HG02852 (cell line): ENCODE measurements around the gene MROH7.

Experiments
- ATAC-seq: cut with Tn5 transposase; IDR thresholded peaks from one replicate; pipeline ENCODE4 v1.9.1; 2021; ENCODE audit warnings: mild to moderate bottlenecking, moderate library complexity; ENCODE audit not compliant: unreplicated experiment

Gene MROH7

DNA sequence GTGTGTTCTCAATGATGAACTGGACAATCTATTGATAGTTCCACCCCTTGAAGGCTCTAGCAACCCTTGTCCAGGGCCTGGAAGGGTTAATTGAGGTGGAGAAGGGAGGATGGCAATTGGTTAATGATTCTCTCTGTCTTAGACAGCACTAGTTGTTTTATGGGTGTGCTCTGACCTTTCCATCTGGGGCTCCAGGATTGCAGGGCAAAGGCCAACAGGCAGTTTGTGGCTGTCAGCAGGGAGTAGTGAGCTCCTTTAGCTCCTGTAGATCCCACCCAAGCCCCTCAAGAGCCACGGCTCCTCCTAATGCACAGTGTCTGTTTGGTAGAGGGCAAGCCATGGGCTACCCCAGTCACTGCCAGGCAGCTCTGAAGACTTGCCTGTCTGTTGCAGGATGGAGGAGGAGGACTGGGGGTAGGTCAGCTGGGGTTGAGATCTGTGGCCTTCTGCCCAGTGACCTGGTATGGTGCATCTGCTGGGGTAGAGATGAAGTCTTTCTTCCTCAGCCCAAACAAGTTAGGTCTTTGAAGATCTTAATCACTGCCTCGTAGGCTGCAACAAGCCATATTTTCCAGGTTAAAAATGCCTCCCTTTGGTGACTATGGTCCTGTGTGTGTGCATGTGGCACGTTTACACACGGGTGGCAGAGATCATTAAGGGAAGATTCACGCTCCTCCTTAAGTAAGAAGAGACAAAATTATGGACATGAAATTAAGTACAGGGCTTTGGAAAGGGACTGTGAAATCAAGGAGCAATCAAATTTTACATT lies 7.7 kb downstream of the MROH7 start:
- no peak for ATAC-seq

GRCh38 chr1:54649921-54650320 lies 8.3 kb downstream of the MROH7 start:
- ATAC-seq: no peak

DNA sequence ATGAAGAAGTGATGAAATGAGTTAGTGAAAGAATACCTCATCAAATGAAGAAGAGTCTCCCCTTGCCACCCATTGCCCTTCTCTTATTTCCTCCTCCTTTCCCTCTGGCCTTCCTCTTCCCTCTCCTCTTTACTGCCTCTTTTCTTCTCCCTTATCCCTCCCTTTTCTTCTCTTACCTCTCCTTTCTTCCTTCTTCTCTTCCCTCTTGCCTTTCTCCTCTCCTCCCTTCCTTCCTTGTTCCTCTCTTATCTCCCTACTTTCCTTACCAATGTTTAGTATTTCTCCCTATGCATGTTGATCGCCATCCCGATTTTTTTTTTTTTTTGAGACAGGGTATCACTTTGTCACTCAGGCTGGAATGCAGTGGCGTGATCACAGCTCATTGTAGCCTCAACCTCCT lies 8.8 kb downstream of the MROH7 start:
- ATAC-seq: no peak

- no peak for ATAC-seq
These were observed 10.0 kb downstream of the MROH7 start for GRCh38 chr1:54651608-54652007.

GRCh38 chr1:54652168-54652567 lies 10.6 kb downstream of the MROH7 start:
- no peak for ATAC-seq

- no peak for ATAC-seq
These were observed 11.4 kb downstream of the MROH7 start for GRCh38 chr1:54653036-54653435.

- no peak for ATAC-seq
These were observed 16.8 kb downstream of the MROH7 start for GRCh38 chr1:54658164-54658913.

DNA sequence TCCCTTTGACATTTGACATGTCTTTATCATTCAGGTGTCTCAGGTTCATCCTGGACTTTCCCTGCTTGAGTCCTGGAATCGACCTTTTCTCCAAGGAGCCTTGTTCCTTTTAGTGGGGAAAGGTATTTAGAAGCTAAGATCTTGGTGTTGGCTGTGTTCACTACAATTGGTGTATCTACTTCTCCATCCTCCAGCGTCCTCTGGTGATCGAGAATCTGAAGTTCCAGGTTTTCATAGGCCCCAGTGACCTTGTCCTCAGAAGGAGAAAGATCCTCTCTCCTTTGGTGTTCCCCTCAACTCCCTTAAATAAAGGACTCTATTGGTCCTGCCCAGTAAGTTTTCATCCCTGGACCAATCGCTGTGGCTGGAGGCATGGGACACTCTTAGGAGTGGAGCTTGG lies 22.1 kb downstream of the MROH7 start:
- ATAC-seq: no peak

DNA sequence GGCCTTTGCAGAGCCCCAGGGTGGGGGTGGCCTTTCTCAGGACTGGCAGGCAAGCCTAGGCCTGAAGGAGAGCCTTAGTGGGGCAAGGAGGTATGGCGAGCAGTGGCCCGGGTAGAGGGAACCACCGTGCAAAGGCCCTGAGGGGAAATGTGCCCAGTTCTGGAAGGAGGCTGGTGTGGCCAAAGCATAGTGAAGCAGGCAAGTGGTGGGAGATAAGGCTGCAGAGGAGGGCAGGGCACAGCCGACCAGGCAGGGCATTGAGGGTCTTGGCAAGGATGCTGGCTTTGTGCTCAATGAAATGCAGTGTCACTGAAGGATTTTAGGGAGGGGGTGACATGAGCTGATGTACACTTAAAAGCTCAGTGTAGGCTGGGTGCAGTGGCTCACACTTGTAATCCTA lies 22.8 kb downstream of the MROH7 start:
- no peak for ATAC-seq

GRCh38 chr1:54665852-54666251 lies 24.3 kb downstream of the MROH7 start:
- ATAC-seq: no peak

- no peak for ATAC-seq
These were observed 24.7 kb downstream of the MROH7 start for GRCh38 chr1:54666333-54666732.

- ATAC-seq: no peak
These were observed 26.2 kb downstream of the MROH7 start for GRCh38 chr1:54667797-54668196.

DNA sequence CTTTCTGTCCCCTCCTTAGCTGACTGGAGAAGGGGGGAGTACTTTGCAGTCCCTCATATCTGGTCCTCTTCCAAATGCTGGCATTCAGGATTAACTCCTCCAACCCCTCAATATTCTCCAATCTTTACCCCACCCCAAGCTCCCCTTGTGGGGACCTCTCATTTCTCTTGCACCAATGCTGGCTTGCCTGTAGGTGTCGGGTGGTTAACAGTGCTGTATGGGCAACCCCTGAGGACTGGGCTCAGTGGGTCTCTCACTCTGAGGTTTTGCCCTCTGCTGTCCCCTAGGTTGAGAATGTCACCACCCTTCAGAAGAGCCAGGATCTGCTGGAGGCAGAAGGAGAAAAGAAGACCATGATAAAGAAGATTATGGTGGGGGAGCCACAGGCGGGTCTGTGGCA lies 27.0 kb downstream of the MROH7 start:
- ATAC-seq: no peak

GRCh38 chr1:54671985-54672608 lies 30.5 kb downstream of the MROH7 start:
- no peak for ATAC-seq

- no peak for ATAC-seq
These were observed 37.4 kb downstream of the MROH7 start for GRCh38 chr1:54678776-54679643.

GRCh38 chr1:54679706-54680105 lies 38.1 kb downstream of the MROH7 start:
- no peak for ATAC-seq

GRCh38 chr1:54680387-54680786 lies 38.8 kb downstream of the MROH7 start:
- ATAC-seq: no peak

GRCh38 chr1:54681358-54681757 lies 39.8 kb downstream of the MROH7 start:
- ATAC-seq: no peak

DNA sequence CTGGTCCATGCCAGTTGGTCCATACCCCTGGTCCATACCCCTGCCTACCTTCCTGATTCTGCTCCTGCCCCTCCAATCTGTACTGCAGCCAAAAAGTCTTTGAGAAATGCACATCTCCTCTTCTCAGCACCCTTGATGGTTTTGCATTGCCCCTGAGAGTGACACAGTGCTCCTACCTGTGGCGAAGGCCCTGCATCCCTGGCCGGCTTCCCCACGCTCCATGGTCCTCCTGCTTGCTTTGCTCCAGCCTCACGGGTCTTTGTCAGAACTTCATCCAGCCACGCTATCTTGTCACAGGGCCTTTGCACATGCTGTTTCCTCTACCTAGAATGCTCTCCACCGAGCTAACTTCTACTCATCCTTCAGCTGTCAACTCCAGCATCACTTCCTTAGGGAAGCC lies 41.9 kb downstream of the MROH7 start:
- no peak for ATAC-seq

DNA sequence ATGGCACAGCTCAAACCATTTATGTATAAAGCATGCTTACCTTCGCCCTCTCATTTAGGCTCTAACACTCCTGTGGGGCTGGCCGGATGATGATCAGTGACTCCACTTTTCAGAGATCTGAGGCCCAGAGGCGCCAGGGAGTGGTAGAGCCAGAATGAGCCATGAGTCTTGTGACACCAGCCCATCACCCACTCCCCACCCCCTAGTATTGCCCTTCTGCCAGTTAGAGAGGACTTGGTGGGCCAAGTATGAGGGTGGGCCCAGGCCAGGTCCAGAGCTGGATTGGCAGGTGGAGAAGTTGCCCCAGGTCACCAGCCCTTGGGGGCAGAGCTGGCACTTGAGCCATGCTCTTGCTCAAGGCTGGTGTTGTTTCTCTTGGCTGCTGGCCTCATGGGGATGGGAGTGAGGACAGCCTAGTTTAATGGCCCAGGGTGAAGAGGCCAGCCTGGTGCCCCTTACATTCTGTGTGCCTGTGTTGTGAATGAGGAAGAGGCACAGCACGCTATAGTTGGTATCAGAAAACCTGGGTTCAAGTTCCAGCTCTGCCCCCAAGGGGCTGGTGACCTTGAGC lies 43.8 kb downstream of the MROH7 start:
- no peak for ATAC-seq

- ATAC-seq: no peak
These were observed 44.6 kb downstream of the MROH7 start for GRCh38 chr1:54686155-54686554.
